ENCODE results near the gene CCNG2. TPM values are rescaled to one million over a fixed set of nuclear protein-coding genes. Genes with fewer than 3 reads are reported as not detected.

Gene CCNG2
- total RNA-seq, 5 donors from 2014 or later (not counting 1 experiment from before 2014, with no cell fraction given), result 18.9 to 25.5 (median 23.0) TPM

- Histone ChIP-seq H3K4me3 (ENCODE audit: control insufficient read depth in 1 of 2, extremely low read depth in 1 of 2, low read length in 1 of 2) (no peak overlapping the region), H3K9me3 (no peaks in the 10 kb centered on the region), H3K27me3 (replicated peaks in 1 of 2; ENCODE audit: control insufficient read depth in 2 of 2, extremely low read depth in 1 of 2, insufficient read depth in 2 of 2, low read length in 1 of 2) (no peaks in the 10 kb centered on the region), H3K36me3 (ENCODE audit: control insufficient read depth in 2 of 2, extremely low read depth in 1 of 2, insufficient read depth in 1 of 2, low read length in 1 of 2) (no peaks in the 10 kb centered on the region), H3K27ac (ENCODE audit: low read length) (no peak overlapping the region), H3K4me1 (ENCODE audit: control insufficient read depth in 1 of 2, extremely low read depth in 1 of 2, insufficient read depth in 2 of 2, low read length in 2 of 2) (peaks cover 2 to 6% of the 10 kb centered on the region in 2 experiments)
- Mint-ChIP-seq H3K4me1 (peaks cover 2 to 7% (median 6%) of the 10 kb centered on the region in 3 donors), H3K27me3 (peaks cover 0 to 9% of the 10 kb centered on the region in 2 donors), H3K4me3 (no peak overlapping the region), H3K36me3 (no peaks in the 10 kb centered on the region), H3K27ac (no peak overlapping the region), H3K9me3 (no peaks in the 10 kb centered on the region)
- ATAC-seq (replicated peaks in 1 of 4), result no peak
- no peak for DNase-seq
- ChIA-PET POLR2A (no interaction called here), CTCF (interaction anchor here (0.6 to 5.7 kb wide), 27 partner anchors 8 to 771 kb away, joined by 3 to 99 read pairs (median 5); no protein-coding TSS in a partner anchor)
- WGBS (ENCODE audit: insufficient coverage), result 57% methylated on average over 1 of the region's 1 CpG
Observed at GRCh38 chr4:77202491-77202890, 45.5 kb downstream of the CCNG2 start.

DNA sequence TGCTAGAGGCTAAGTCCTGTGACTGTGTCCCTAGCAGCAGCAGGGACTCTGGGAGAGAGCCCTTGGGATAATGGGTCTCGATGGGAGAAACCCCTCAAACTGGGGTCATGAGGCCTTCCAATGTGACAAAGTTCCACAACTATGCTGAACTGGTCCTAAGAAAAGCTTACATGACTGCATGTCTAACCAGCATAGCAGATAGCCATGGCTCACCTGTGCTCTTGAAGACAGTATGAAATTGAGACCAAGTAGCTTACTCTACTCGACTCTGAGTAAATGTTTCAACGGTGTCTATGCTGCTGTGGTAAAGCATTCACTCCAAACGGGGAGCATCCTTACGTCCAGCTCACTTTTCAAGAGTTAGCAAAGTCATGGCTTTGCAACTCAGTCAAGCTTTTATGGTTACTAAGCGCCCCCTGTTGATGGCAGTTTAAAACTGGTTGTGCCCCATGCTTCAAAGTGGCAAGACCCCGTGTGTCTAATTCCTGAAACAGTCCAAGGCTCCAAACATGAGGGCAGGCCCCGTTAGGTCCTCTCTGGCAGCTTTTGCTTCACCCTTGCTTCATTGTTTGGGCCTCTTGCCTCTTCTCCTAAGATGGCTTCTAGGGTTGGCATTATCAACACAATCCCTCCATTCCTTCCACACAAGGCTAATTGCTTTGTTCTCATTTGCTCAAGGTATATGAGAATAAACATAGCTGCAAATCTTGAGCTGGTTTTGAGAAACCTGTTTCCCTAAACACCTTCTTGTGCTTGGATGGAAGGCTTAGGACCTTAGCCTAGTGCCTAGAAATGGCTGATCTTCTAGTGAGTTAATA, 46.6 kb downstream of the CCNG2 start:
- H3K4me3 Mint-ChIP-seq, result no peak overlapping the region
- Histone ChIP-seq H3K36me3 (ENCODE audit: control insufficient read depth in 2 of 2, extremely low read depth in 1 of 2, insufficient read depth in 1 of 2, low read length in 1 of 2) (no peaks in the 10 kb centered on the region), H3K27me3 (replicated peaks in 1 of 2; ENCODE audit: control insufficient read depth in 2 of 2, extremely low read depth in 1 of 2, insufficient read depth in 2 of 2, low read length in 1 of 2) (no peaks in the 10 kb centered on the region), H3K4me1 (ENCODE audit: control insufficient read depth in 1 of 2, extremely low read depth in 1 of 2, insufficient read depth in 2 of 2, low read length in 2 of 2) (peaks cover 2 to 6% of the 10 kb centered on the region in 2 experiments), H3K27ac (ENCODE audit: low read length) (no peak overlapping the region), H3K4me3 (ENCODE audit: control insufficient read depth in 1 of 2, extremely low read depth in 1 of 2, low read length in 1 of 2) (no peak overlapping the region), H3K9me3 (no peaks in the 10 kb centered on the region)
- no peak overlapping the region for H3K27ac Mint-ChIP-seq
- no peaks in the 10 kb centered on the region for H3K9me3 Mint-ChIP-seq
- ChIA-PET POLR2A (interaction anchor here (0.6 to 0.8 kb wide), 2 partner anchors 44 to 469 kb away, joined by 3 to 7 read pairs; no protein-coding TSS in a partner anchor), CTCF (interaction anchor here (0.6 to 5.7 kb wide), 58 partner anchors 9 to 1026 kb away, joined by 3 to 99 read pairs (median 4); no protein-coding TSS in a partner anchor)
- DNase-seq (peak; percentile 16 to 85 (median 54)), ATAC-seq (replicated peaks in 1 of 4) (peak; percentile 43 to 78 (median 71))
- no peaks in the 10 kb centered on the region for H3K36me3 Mint-ChIP-seq
- H3K4me1 Mint-ChIP-seq, result peaks cover 2 to 7% (median 6%) of the 10 kb centered on the region in 3 donors
- WGBS (ENCODE audit: insufficient coverage), result 18% methylated on average over 7 of the region's 8 CpGs
- H3K27me3 Mint-ChIP-seq, result peaks cover 0 to 9% of the 10 kb centered on the region in 2 donors

GRCh38 chr4:77204621-77205020, 47.6 kb downstream of the CCNG2 start:
- Histone ChIP-seq H3K4me3 (ENCODE audit: control insufficient read depth in 1 of 2, extremely low read depth in 1 of 2, low read length in 1 of 2) (no peak overlapping the region), H3K9me3 (no peaks in the 10 kb centered on the region), H3K36me3 (ENCODE audit: control insufficient read depth in 2 of 2, extremely low read depth in 1 of 2, insufficient read depth in 1 of 2, low read length in 1 of 2) (no peaks in the 10 kb centered on the region), H3K27ac (ENCODE audit: low read length) (no peak overlapping the region), H3K27me3 (replicated peaks in 1 of 2; ENCODE audit: control insufficient read depth in 2 of 2, extremely low read depth in 1 of 2, insufficient read depth in 2 of 2, low read length in 1 of 2) (no peaks in the 10 kb centered on the region), H3K4me1 (ENCODE audit: control insufficient read depth in 1 of 2, extremely low read depth in 1 of 2, insufficient read depth in 2 of 2, low read length in 2 of 2) (peaks cover 2 to 6% of the 10 kb centered on the region in 2 experiments)
- no peaks in the 10 kb centered on the region for H3K36me3 Mint-ChIP-seq
- ChIA-PET CTCF (interaction anchor here (0.6 to 5.7 kb wide), 18 partner anchors 8 to 771 kb away, joined by 3 to 99 read pairs (median 10); no protein-coding TSS in a partner anchor), POLR2A (no interaction called here)
- H3K9me3 Mint-ChIP-seq, result no peaks in the 10 kb centered on the region
- no peak for ATAC-seq (replicated peaks in 1 of 4)
- H3K4me1 Mint-ChIP-seq, result peaks cover 2 to 7% (median 6%) of the 10 kb centered on the region in 3 donors
- H3K27ac Mint-ChIP-seq, result no peak overlapping the region
- no peak overlapping the region for H3K4me3 Mint-ChIP-seq
- H3K27me3 Mint-ChIP-seq, result peaks cover 0 to 12% of the 10 kb centered on the region in 2 donors
- DNase-seq, result no peak

GRCh38 chr4:77209012-77209411, 52.0 kb downstream of the CCNG2 start:
- no peak overlapping the region for H3K4me3 Mint-ChIP-seq
- H3K27ac ChIP-seq (ENCODE audit: low read length), result no peak overlapping the region
- H3K9me3 ChIP-seq, result no peaks in the 10 kb centered on the region
- WGBS (ENCODE audit: insufficient coverage), result no CpG with 5 or more reads among the region's 1 CpG
- ATAC-seq (replicated peaks in 1 of 4) (no peak), DNase-seq (no peak)
- CTCF ChIA-PET, result interaction anchor here in 1 of 2 donors (0.5 kb wide), 1 partner anchor 159 kb away, joined by 4 read pairs; no protein-coding TSS in a partner anchor
- H3K27me3 ChIP-seq (replicated peaks in 1 of 2; ENCODE audit: control insufficient read depth in 2 of 2, extremely low read depth in 1 of 2, insufficient read depth in 2 of 2, low read length in 1 of 2), result no peaks in the 10 kb centered on the region
- H3K27ac Mint-ChIP-seq, result no peak overlapping the region
- no peak overlapping the region for H3K4me3 ChIP-seq (ENCODE audit: control insufficient read depth in 1 of 2, extremely low read depth in 1 of 2, low read length in 1 of 2)
- no peaks in the 10 kb centered on the region for H3K36me3 Mint-ChIP-seq
- no peaks in the 10 kb centered on the region for H3K9me3 Mint-ChIP-seq
- no peaks in the 10 kb centered on the region for H3K4me1 Mint-ChIP-seq
- POLR2A ChIA-PET, result interaction anchor here in 1 of 2 donors (0.6 kb wide), 1 partner anchor 15 kb away, joined by 3 read pairs; no protein-coding TSS in a partner anchor
- peaks cover 0 to 7% of the 10 kb centered on the region in 2 donors for H3K27me3 Mint-ChIP-seq
- no peaks in the 10 kb centered on the region for H3K4me1 ChIP-seq (ENCODE audit: control insufficient read depth in 1 of 2, extremely low read depth in 1 of 2, insufficient read depth in 2 of 2, low read length in 2 of 2)
- no peaks in the 10 kb centered on the region for H3K36me3 ChIP-seq (ENCODE audit: control insufficient read depth in 2 of 2, extremely low read depth in 1 of 2, insufficient read depth in 1 of 2, low read length in 1 of 2)

- H3K36me3 ChIP-seq (ENCODE audit: control insufficient read depth in 2 of 2, extremely low read depth in 1 of 2, insufficient read depth in 1 of 2, low read length in 1 of 2), result no peaks in the 10 kb centered on the region
- Mint-ChIP-seq H3K27me3 (peaks cover 0 to 7% of the 10 kb centered on the region in 2 donors), H3K4me1 (no peaks in the 10 kb centered on the region), H3K4me3 (no peak overlapping the region), H3K27ac (no peak overlapping the region), H3K9me3 (no peaks in the 10 kb centered on the region), H3K36me3 (no peaks in the 10 kb centered on the region)
- H3K27me3 ChIP-seq (replicated peaks in 1 of 2; ENCODE audit: control insufficient read depth in 2 of 2, extremely low read depth in 1 of 2, insufficient read depth in 2 of 2, low read length in 1 of 2), result no peaks in the 10 kb centered on the region
- DNase-seq (no peak), ATAC-seq (replicated peaks in 1 of 4) (no peak)
- H3K9me3 ChIP-seq, result no peaks in the 10 kb centered on the region
- POLR2A ChIA-PET, result no interaction called here
- WGBS (ENCODE audit: insufficient coverage), result 63% methylated on average over 1 of the region's 5 CpGs
- CTCF ChIA-PET, result no interaction called here
- no peak overlapping the region for H3K4me3 ChIP-seq (ENCODE audit: control insufficient read depth in 1 of 2, extremely low read depth in 1 of 2, low read length in 1 of 2)
- no peaks in the 10 kb centered on the region for H3K4me1 ChIP-seq (ENCODE audit: control insufficient read depth in 1 of 2, extremely low read depth in 1 of 2, insufficient read depth in 2 of 2, low read length in 2 of 2)
- H3K27ac ChIP-seq (ENCODE audit: low read length), result no peak overlapping the region
Observed at GRCh38 chr4:77209936-77210335, 52.9 kb downstream of the CCNG2 start.

GRCh38 chr4:77215107-77215506, 58.1 kb downstream of the CCNG2 start:
- DNase-seq, result no peak
- Mint-ChIP-seq H3K4me3 (no peak overlapping the region), H3K9me3 (no peaks in the 10 kb centered on the region)

More at GRCh38 chr4:77215107-77215506, 58.1 kb downstream of the CCNG2 start:
- Mint-ChIP-seq H3K27ac (no peak overlapping the region), H3K27me3 (no peaks in the 10 kb centered on the region), H3K36me3 (no peaks in the 10 kb centered on the region), H3K4me1 (no peaks in the 10 kb centered on the region)
- H3K27me3 ChIP-seq (replicated peaks in 1 of 2; ENCODE audit: control insufficient read depth in 2 of 2, extremely low read depth in 1 of 2, insufficient read depth in 2 of 2, low read length in 1 of 2), result no peaks in the 10 kb centered on the region
- no peaks in the 10 kb centered on the region for H3K36me3 ChIP-seq (ENCODE audit: control insufficient read depth in 2 of 2, extremely low read depth in 1 of 2, insufficient read depth in 1 of 2, low read length in 1 of 2)
- no peaks in the 10 kb centered on the region for H3K4me1 ChIP-seq (ENCODE audit: control insufficient read depth in 1 of 2, extremely low read depth in 1 of 2, insufficient read depth in 2 of 2, low read length in 2 of 2)
- H3K4me3 ChIP-seq (ENCODE audit: control insufficient read depth in 1 of 2, extremely low read depth in 1 of 2, low read length in 1 of 2), result no peak overlapping the region
- POLR2A ChIA-PET, result interaction anchor here in 1 of 2 donors (0.6 kb wide), 1 partner anchor 78 kb away, joined by 6 read pairs; no protein-coding TSS in a partner anchor
- CTCF ChIA-PET, result interaction anchor here in 1 of 2 donors (1.0 to 2.2 kb wide), 3 partner anchors 9 to 1036 kb away, joined by 3 to 6 read pairs (median 3); no protein-coding TSS in a partner anchor
- WGBS (ENCODE audit: insufficient coverage), result 76% methylated on average over 3 of the region's 4 CpGs
- H3K27ac ChIP-seq (ENCODE audit: low read length), result no peak overlapping the region
- H3K9me3 ChIP-seq, result no peaks in the 10 kb centered on the region
- no peak for ATAC-seq (replicated peaks in 1 of 4)

All from T-cell (primary cell).